ENCODE data around the gene ERCC6.

GRCh38 chr10:49486738-49487137, 52.2 kb downstream of the ERCC6 start:
- no peak for TF ChIP-seq PAX5 (IDR thresholded peaks at IDR 0.05; ENCODE audit: insufficient read depth, low read length, severe bottlenecking)
- no peak for TF ChIP-seq POLR2AphosphoS5 (IDR thresholded peaks at IDR 0.05; ENCODE audit: low read depth, low read length)
- no peak for TF ChIP-seq POLR2A (IDR thresholded peaks at IDR 0.05; ENCODE audit: low read depth, low read length)
- no peak for TF ChIP-seq TAF1 (IDR thresholded peaks at IDR 0.05; ENCODE audit: low read depth, low read length)
- no peak for TF ChIP-seq SPI1 (IDR thresholded peaks at IDR 0.05; ENCODE audit: low read depth, low read length)

All from GM12891 (cell line).